ENCODE results near the gene PROCA1.
A peak's percentile ranks its signal among the peaks of the same experiment; 100 is the strongest.

The PROCA1 gene

DNA sequence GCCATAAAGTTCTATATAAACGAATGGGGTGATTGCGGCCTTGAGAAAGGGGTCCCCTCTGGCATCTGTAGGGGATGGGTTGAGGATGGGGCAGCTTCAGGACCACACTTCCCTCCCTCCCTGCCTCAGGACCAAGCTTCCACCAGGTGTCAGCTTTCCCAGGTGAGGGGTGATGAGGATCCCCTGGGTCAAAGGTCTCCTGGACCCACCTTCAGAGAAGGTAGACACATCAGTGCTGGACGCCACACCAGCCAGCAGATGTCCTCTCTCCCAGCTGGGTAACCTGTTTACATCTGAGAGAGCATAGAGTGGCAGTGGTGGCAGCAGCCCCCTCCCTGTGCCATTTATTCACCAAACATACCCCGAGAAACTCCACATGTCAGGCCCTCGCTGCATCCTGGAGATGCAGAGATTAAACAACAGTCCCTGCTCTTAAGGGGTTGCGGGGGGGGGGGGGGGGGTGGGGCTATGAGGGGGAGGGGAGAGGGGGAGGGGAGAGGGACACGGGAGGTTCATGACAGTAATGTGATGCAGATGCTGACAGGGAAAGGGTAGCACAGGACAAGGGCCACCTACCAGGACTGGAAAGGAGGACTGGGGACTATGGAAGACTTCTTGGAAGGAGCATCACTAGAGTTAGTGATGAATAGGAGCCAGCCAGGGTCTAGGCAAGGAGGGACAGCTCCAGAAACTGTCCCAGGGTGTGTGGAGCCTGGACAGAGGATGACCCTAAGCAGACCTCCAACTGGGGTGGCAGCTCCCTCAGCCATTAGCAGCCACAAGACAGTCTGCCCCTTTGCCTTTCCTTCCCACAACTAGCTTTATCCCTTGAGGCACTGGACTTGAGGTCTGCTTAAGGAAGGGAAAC is 5.0 kb downstream of the PROCA1 start:
- Histone ChIP-seq H3K27me3 (ENCODE audit: insufficient read depth, low read length, poor library complexity) (no peaks in the 10 kb centered on the region), H4K20me1 (ENCODE audit: insufficient read depth, low read length) (0 out of 2 replicates have a peak, but pooled peaks cover 4% of the 10 kb centered on the region), H3K9me3 (ENCODE audit: insufficient read depth, low read length, severe bottlenecking) (no peaks in the 10 kb centered on the region), H3K4me3 (ENCODE audit: low read depth in 1 of 2, low read length in 2 of 2) (no peak overlapping the region), H2AFZ (ENCODE audit: low read depth, low read length) (no peak overlapping the region), H3K4me1 (ENCODE audit: insufficient read depth, low read length) (peaks cover 14% of the 10 kb centered on the region), H3K27ac (ENCODE audit: low read length) (no peak overlapping the region), H3K9ac (ENCODE audit: low read depth, low read length) (no peak overlapping the region), H3K36me3 (ENCODE audit: insufficient read depth, low read length) (peaks cover 30% of the 10 kb centered on the region), H3K79me2 (ENCODE audit: insufficient read depth, low read length) (peaks cover 10% of the 10 kb centered on the region), H3K4me2 (ENCODE audit: insufficient read depth, low read length) (no peak overlapping the region)
- DNase-seq (no peak), ATAC-seq (ENCODE audit: insufficient read depth, low read depth) (no peak)
- no peak for TF ChIP-seq EZH2 (IDR thresholded peaks at IDR 0.05; ENCODE audit: borderline replicate concordance, low read depth, low read length, severe bottlenecking)
- no peak for TF ChIP-seq CTCF (IDR thresholded peaks at IDR 0.05; ENCODE audit: borderline replicate concordance, extremely low read depth, low read length, poor library complexity, severe bottlenecking)

DNA sequence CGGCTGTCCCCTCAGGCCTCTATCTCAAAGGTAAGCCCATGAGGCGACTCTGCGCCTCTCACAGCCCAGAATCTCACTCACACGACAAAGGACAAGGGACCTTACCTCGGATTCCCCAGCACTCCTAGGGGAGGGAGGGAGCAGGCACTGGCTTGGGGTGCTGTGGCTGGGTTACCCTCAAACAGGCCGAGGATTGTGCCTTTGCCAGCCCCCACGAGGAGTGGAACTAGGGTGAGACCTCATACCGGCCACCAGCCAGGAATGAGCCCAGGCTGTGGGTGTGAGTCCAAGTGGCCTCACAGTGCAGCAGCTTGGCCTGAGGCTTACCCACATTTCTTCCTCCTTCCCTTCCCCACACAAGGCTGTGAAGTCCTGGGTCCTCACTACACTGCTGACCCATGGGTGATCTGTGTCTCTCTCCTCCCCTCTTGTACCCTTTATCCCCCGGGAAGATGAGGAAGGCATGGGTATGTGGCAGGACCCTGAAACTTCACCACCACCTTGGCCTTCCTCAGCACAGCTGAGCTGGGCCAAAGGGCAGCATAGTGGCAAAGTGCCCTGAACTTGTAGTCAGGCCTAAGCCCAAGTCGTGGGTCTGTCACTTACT is 5.9 kb downstream of the PROCA1 start:
- H3K4me1 ChIP-seq (ENCODE audit: insufficient read depth, low read length) = peaks cover 10% of the 10 kb centered on the region
- H2AFZ ChIP-seq (ENCODE audit: low read depth, low read length) = no peak overlapping the region
- TF ChIP-seq CTCF (IDR thresholded peaks at IDR 0.05; ENCODE audit: borderline replicate concordance, extremely low read depth, low read length, poor library complexity, severe bottlenecking) (no peak), EZH2 (IDR thresholded peaks at IDR 0.05; ENCODE audit: borderline replicate concordance, low read depth, low read length, severe bottlenecking) (no peak)
- H3K4me2 ChIP-seq (ENCODE audit: insufficient read depth, low read length) = no peak overlapping the region
- peaks cover 8% of the 10 kb centered on the region for H3K79me2 ChIP-seq (ENCODE audit: insufficient read depth, low read length)
- H3K27me3 ChIP-seq (ENCODE audit: insufficient read depth, low read length, poor library complexity) = no peaks in the 10 kb centered on the region
- 0 out of 2 replicates have a peak, but pooled peaks cover 4% of the 10 kb centered on the region for H4K20me1 ChIP-seq (ENCODE audit: insufficient read depth, low read length)
- H3K27ac ChIP-seq (ENCODE audit: low read length) = no peak overlapping the region
- H3K36me3 ChIP-seq (ENCODE audit: insufficient read depth, low read length) = peaks cover 38% of the 10 kb centered on the region
- no peaks in the 10 kb centered on the region for H3K9me3 ChIP-seq (ENCODE audit: insufficient read depth, low read length, severe bottlenecking)
- no peak for DNase-seq
- no peak overlapping the region for H3K4me3 ChIP-seq (ENCODE audit: low read depth in 1 of 2, low read length in 2 of 2)
- H3K9ac ChIP-seq (ENCODE audit: low read depth, low read length) = no peak overlapping the region
- ATAC-seq (ENCODE audit: insufficient read depth, low read depth) = no peak

DNA sequence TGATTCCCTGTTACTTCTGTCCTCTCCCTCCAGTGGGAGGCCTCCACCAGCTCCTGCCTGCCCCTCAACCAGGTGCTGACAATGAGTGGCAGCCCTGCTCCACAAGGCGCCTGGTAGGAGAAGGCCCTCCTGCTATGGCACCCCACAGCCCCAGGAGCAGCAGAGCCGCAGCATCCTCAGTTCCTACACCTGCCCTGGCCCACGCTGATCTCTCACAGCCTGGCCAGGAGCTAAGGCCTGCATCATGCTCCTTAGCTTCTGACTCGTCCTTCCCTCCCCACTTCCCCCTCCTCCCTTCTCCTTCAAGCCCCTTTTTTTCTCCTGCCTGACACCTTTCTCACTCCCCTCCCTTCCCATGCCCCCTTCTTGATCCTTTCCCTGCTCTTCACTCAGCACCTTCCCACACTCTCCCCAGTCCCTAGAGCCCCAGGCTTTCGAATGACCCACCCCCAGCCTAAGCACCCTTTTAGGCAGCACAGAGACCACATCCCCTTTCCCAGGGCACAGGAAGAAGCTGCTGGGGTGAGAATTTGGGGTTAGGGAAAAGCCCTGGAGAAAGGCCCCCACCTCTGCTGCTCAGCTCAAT is 6.5 kb downstream of the PROCA1 start:
- peaks cover 5% of the 10 kb centered on the region for H3K4me1 ChIP-seq (ENCODE audit: insufficient read depth, low read length)
- no peak overlapping the region for H2AFZ ChIP-seq (ENCODE audit: low read depth, low read length)
- H3K27me3 ChIP-seq (ENCODE audit: insufficient read depth, low read length, poor library complexity) = no peaks in the 10 kb centered on the region
- peaks cover 3% of the 10 kb centered on the region; the same call in 1 of the 2 replicates for H3K79me2 ChIP-seq (ENCODE audit: insufficient read depth, low read length)
- H3K36me3 ChIP-seq (ENCODE audit: insufficient read depth, low read length) = peaks cover 45% of the 10 kb centered on the region
- H4K20me1 ChIP-seq (ENCODE audit: insufficient read depth, low read length) = 0 out of 2 replicates have a peak, but pooled peaks cover 4% of the 10 kb centered on the region
- no peaks in the 10 kb centered on the region for H3K9me3 ChIP-seq (ENCODE audit: insufficient read depth, low read length, severe bottlenecking)
- no peak overlapping the region for H3K4me2 ChIP-seq (ENCODE audit: insufficient read depth, low read length)
- no peak overlapping the region for H3K9ac ChIP-seq (ENCODE audit: low read depth, low read length)
- 0 out of 3 replicates have a peak, but pooled peaks have one; percentile 23 for ATAC-seq (ENCODE audit: insufficient read depth, low read depth)
- TF ChIP-seq EZH2 (IDR thresholded peaks at IDR 0.05; ENCODE audit: borderline replicate concordance, low read depth, low read length, severe bottlenecking) = no peak
- TF ChIP-seq CTCF (IDR thresholded peaks at IDR 0.05; ENCODE audit: borderline replicate concordance, extremely low read depth, low read length, poor library complexity, severe bottlenecking) = no peak
- no peak overlapping the region for H3K4me3 ChIP-seq (ENCODE audit: low read depth in 1 of 2, low read length in 2 of 2)
- H3K27ac ChIP-seq (ENCODE audit: low read length) = no peak overlapping the region
- DNase-seq = no peak
